ENCODE measurements around the gene IL32.
A peak's percentile ranks its signal among the peaks of the same experiment; 100 is the strongest.

Gene IL32

DNA sequence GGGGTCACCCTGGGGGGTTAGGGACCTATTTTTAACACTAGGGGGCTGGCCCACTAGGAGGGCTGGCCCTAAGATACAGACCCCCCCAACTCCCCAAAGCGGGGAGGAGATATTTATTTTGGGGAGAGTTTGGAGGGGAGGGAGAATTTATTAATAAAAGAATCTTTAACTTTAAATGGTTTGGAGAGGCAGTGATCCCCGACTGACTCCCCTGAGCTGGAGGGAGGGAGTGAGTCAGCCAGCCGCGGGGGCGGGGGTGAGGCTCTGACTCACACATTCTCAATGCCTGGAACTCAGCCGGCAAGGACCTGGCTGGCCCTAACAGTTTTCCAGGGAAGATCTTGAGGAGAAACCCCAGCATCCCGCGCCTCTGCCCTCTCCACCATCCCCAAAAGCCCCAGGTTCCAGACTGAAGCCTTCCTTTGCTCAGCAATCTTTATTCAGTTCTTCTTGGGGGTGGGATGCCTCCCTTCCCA lies 43.2 kb upstream of the IL32 start:
- Histone ChIP-seq H3K27me3 (ENCODE audit: control insufficient read depth in 1 of 2, insufficient read depth in 2 of 2, low read length in 2 of 2) (no peaks in the 10 kb centered on the region), H3K36me3 (ENCODE audit: control insufficient read depth in 1 of 2, insufficient read depth in 2 of 2, low read length in 2 of 2) (peaks cover 11 to 18% of the 10 kb centered on the region in 2 donors), H3K9ac (ENCODE audit: low read depth in 1 of 2, low read length in 2 of 2) (peak overlapping the region; percentile 63 to 96), H3K4me1 (ENCODE audit: control insufficient read depth in 1 of 2, insufficient read depth in 2 of 2, low read length in 2 of 2) (peaks cover 27 to 33% of the 10 kb centered on the region in 2 donors), H3K4me3 (ENCODE audit: low read depth in 1 of 2, low read length in 2 of 2) (peak overlapping the region; percentile 80 to 91), H3K9me3 (ENCODE audit: control insufficient read depth in 1 of 2, low read length in 2 of 2) (no peaks in the 10 kb centered on the region), H3K27ac (ENCODE audit: low read depth, low read length) (peak overlapping the region; percentile 95)

DNA sequence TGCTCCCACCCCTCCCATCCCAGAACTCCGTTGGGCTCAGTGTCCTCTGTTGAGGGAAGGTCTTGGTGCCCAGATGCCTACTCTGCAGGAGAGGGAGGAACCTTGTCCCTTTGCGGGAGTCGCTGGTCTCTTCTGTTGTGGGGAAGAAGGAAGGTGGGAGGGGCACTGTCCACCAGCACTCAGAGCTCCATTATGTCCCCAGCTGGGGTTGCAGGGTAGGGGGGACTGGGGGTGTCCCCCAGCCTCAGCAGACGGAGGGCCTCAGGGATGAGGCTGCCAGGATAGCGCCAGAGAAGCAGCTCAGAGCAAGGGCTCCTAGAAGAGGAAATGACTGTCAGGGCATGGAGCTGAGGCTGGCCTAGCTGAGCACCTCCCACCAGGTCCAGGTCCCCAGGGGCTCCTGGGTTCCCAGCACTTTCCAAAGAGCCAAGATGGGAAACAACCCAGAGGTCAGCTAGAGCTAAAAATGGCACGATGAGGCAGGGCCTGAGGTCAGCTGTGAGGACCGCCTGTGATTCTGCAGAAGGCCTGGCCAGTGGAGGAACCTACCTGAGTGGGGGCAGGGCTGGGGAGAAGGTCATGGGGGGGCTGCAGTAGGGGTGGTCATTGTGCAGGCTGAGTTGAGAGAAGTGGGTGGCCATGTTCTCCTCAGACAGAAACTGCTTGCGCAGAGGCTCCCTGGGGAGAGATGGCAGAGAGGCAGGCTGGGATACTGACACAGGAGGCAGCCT lies 42.6 kb upstream of the IL32 start:
- Histone ChIP-seq H3K36me3 (ENCODE audit: control insufficient read depth in 1 of 2, insufficient read depth in 2 of 2, low read length in 2 of 2) (peaks cover 13 to 20% of the 10 kb centered on the region in 2 donors), H3K4me1 (ENCODE audit: control insufficient read depth in 1 of 2, insufficient read depth in 2 of 2, low read length in 2 of 2) (peaks cover 30 to 36% of the 10 kb centered on the region in 2 donors), H3K27me3 (ENCODE audit: control insufficient read depth in 1 of 2, insufficient read depth in 2 of 2, low read length in 2 of 2) (no peaks in the 10 kb centered on the region), H3K9me3 (ENCODE audit: control insufficient read depth in 1 of 2, low read length in 2 of 2) (no peaks in the 10 kb centered on the region), H3K4me3 (ENCODE audit: low read depth in 1 of 2, low read length in 2 of 2) (peak overlapping the region; percentile 73 to 80), H3K27ac (ENCODE audit: low read depth, low read length) (peak overlapping the region; percentile 95), H3K9ac (ENCODE audit: low read depth in 1 of 2, low read length in 2 of 2) (peak overlapping the region; percentile 76 to 80)

DNA sequence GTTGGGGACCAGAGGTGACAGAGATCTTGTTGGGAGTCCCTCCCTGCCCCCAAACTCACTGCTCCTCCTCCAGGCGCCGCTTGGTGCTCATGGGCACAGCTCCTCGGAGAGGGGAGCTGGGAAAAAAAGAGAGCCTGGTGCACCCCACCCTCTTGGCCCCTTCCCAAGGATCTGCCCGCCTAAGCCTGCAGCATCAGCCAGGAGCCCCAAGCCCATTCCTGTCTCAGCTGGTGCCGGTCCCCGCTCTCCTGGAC lies 42.1 kb upstream of the IL32 start:
- Histone ChIP-seq H3K4me1 (ENCODE audit: control insufficient read depth in 1 of 2, insufficient read depth in 2 of 2, low read length in 2 of 2) (peaks cover 29 to 37% of the 10 kb centered on the region in 2 donors), H3K9ac (ENCODE audit: low read depth in 1 of 2, low read length in 2 of 2) (peak overlapping the region; percentile 76 to 80), H3K36me3 (ENCODE audit: control insufficient read depth in 1 of 2, insufficient read depth in 2 of 2, low read length in 2 of 2) (peaks cover 13 to 20% of the 10 kb centered on the region in 2 donors), H3K4me3 (ENCODE audit: low read depth in 1 of 2, low read length in 2 of 2) (peak overlapping the region; percentile 73 to 80), H3K27me3 (ENCODE audit: control insufficient read depth in 1 of 2, insufficient read depth in 2 of 2, low read length in 2 of 2) (no peaks in the 10 kb centered on the region), H3K27ac (ENCODE audit: low read depth, low read length) (peak overlapping the region; percentile 95), H3K9me3 (ENCODE audit: control insufficient read depth in 1 of 2, low read length in 2 of 2) (no peaks in the 10 kb centered on the region)

DNA sequence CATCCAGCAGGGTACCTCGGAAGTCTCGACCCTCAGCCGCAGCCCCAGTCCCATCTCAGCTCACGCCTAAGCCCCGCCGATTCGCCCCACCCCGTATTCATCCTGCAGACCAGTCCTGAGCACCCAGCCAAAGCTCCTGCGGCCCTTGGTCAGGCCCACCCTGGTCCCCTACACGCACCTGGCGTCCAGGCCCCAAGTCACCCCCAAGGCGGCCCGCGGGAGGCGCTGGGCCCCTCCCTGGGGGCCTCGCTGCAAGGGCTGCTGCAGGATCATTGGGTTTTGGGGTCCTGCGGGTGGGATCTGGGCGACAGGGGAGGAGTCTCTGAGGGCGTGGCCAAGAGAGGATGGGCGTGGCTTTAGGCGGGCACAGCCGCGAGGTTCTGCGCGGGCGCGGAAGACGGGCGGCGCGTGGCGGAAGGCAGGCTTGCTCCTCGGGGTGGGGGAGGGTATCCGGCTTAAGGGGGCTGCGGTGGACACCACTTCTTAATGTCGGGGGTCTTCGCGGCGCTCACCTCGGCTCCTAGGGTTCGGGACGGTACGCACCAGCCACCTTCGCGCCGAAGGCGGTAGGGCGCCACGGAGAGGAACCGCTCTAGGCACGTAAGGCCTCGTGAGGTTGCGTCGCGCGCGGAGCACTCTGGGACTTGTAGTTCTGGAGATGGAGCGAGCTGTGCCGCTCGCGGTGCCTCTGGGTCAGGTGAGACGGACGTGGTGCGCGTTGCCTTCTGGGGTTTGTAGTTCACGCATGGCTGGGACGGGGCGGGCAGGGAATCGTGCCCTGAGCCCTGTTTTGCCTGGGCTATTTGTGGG lies 41.6 kb upstream of the IL32 start, which contains the start of the genes HCFC1R1 and THOC6:
Gene HCFC1R1, minus strand, starts transcription at position 274 of the 810 bp plus-strand sequence. Its CDS starts 1 bp downstream, at position 273.
Gene THOC6, plus strand, starts transcription at position 367 of the 810 bp plus-strand sequence. Its CDS starts 292 bp downstream, at position 659.
- peak within 1 kb of the TSS; percentile 76 to 80 for H3K9ac ChIP-seq (ENCODE audit: low read depth in 1 of 2, low read length in 2 of 2)
- peaks cover 0 to 3% of the 10 kb centered on the region in 2 donors for H3K27me3 ChIP-seq (ENCODE audit: control insufficient read depth in 1 of 2, insufficient read depth in 2 of 2, low read length in 2 of 2)
- no peaks in the 10 kb centered on the region for H3K9me3 ChIP-seq (ENCODE audit: control insufficient read depth in 1 of 2, low read length in 2 of 2)
- peak within 1 kb of the TSS; percentile 95 for H3K27ac ChIP-seq (ENCODE audit: low read depth, low read length)
- peaks cover 13 to 20% of the 10 kb centered on the region in 2 donors for H3K36me3 ChIP-seq (ENCODE audit: control insufficient read depth in 1 of 2, insufficient read depth in 2 of 2, low read length in 2 of 2)
- H3K4me3 ChIP-seq (ENCODE audit: low read depth in 1 of 2, low read length in 2 of 2) = peak within 1 kb of the TSS; percentile 73 to 80
- peaks cover 33 to 37% of the 10 kb centered on the region in 2 donors for H3K4me1 ChIP-seq (ENCODE audit: control insufficient read depth in 1 of 2, insufficient read depth in 2 of 2, low read length in 2 of 2)

DNA sequence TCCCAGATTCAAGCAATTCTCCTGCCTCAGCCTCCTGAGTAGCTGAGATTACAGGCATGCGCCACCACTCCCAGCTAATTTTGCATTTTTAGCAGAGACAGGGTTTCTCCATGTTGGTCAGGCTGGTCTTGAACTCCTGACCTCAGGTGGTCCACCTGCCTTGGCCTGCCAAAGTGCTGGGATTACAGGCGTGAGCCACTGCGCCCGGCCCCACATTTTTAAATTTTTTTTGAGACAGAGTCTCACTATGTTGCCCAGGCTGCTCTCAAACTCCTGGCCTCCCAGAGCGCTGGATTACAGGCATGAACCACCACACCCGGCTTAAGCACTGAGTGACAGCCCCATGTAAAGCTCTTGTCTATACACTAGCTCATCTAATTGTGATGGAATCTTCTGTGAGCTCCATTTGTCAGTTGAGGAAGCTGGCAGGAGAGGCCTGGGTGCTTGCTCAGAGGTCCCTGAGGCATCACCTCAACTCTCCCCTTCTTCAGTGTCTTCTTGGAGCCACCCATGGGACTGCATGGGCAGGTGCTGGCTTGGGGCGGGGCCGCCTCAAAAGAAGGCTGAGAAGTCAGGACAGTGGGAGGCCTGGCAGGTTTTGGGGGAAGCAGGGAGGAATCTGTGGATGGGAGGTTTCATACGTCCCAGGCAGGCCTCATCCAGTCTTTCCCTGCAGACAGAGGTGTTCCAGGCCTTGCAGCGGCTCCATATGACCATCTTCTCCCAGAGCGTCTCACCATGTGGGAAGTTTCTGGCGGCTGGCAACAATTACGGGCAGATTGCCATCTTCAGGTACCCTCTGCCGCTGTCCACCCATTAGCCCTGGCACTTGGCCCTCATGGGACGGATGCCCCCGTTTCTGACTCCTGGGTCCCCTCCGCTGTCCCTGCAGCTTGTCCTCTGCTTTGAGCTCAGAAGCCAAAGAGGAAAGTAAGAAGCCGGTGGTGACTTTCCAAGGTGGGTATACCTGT lies 40.1 kb upstream of the IL32 start:
- peaks cover 33 to 39% of the 10 kb centered on the region in 2 donors for H3K4me1 ChIP-seq (ENCODE audit: control insufficient read depth in 1 of 2, insufficient read depth in 2 of 2, low read length in 2 of 2)
- no peaks in the 10 kb centered on the region for H3K9me3 ChIP-seq (ENCODE audit: control insufficient read depth in 1 of 2, low read length in 2 of 2)
- H3K36me3 ChIP-seq (ENCODE audit: control insufficient read depth in 1 of 2, insufficient read depth in 2 of 2, low read length in 2 of 2) = peaks cover 13 to 20% of the 10 kb centered on the region in 2 donors
- no peak overlapping the region for H3K9ac ChIP-seq (ENCODE audit: low read depth in 1 of 2, low read length in 2 of 2)
- no peak overlapping the region for H3K27ac ChIP-seq (ENCODE audit: low read depth, low read length)
- no peak overlapping the region for H3K4me3 ChIP-seq (ENCODE audit: low read depth in 1 of 2, low read length in 2 of 2)
- H3K27me3 ChIP-seq (ENCODE audit: control insufficient read depth in 1 of 2, insufficient read depth in 2 of 2, low read length in 2 of 2) = peaks cover 11 to 15% of the 10 kb centered on the region in 2 donors

DNA sequence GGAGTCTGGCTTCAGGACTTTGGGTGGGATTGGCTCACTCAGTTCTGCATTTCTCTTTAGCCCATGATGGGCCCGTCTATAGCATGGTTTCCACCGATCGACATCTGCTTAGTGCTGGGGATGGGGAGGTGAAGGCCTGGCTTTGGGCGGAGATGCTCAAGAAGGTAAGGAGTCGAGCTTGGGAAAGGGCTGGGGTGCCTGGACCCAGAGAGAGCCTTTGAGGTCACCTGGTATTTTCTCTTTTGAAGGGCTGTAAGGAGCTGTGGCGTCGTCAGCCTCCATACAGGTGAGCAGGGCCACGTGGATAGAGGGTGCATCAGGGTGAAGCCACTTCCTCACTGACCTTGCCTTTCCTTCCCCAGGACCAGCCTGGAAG lies 39.4 kb upstream of the IL32 start:
- no peak overlapping the region for H3K4me3 ChIP-seq (ENCODE audit: low read depth in 1 of 2, low read length in 2 of 2)
- H3K36me3 ChIP-seq (ENCODE audit: control insufficient read depth in 1 of 2, insufficient read depth in 2 of 2, low read length in 2 of 2) = peaks cover 13 to 20% of the 10 kb centered on the region in 2 donors
- peaks cover 33 to 39% of the 10 kb centered on the region in 2 donors for H3K4me1 ChIP-seq (ENCODE audit: control insufficient read depth in 1 of 2, insufficient read depth in 2 of 2, low read length in 2 of 2)
- H3K9me3 ChIP-seq (ENCODE audit: control insufficient read depth in 1 of 2, low read length in 2 of 2) = no peaks in the 10 kb centered on the region
- H3K27me3 ChIP-seq (ENCODE audit: control insufficient read depth in 1 of 2, insufficient read depth in 2 of 2, low read length in 2 of 2) = peaks cover 17 to 19% of the 10 kb centered on the region in 2 donors
- H3K9ac ChIP-seq (ENCODE audit: low read depth in 1 of 2, low read length in 2 of 2) = no peak overlapping the region
- H3K27ac ChIP-seq (ENCODE audit: low read depth, low read length) = no peak overlapping the region

GRCh38 chr16:3026609-3027488 lies 38.6 kb upstream of the IL32 start:
- Histone ChIP-seq H3K36me3 (ENCODE audit: control insufficient read depth in 1 of 2, insufficient read depth in 2 of 2, low read length in 2 of 2) (peaks cover 13 to 20% of the 10 kb centered on the region in 2 donors), H3K27ac (ENCODE audit: low read depth, low read length) (no peak overlapping the region), H3K27me3 (ENCODE audit: control insufficient read depth in 1 of 2, insufficient read depth in 2 of 2, low read length in 2 of 2) (peaks cover 17 to 19% of the 10 kb centered on the region in 2 donors), H3K9ac (ENCODE audit: low read depth in 1 of 2, low read length in 2 of 2) (no peak overlapping the region), H3K4me3 (ENCODE audit: low read depth in 1 of 2, low read length in 2 of 2) (no peak overlapping the region), H3K4me1 (ENCODE audit: control insufficient read depth in 1 of 2, insufficient read depth in 2 of 2, low read length in 2 of 2) (peaks cover 28 to 37% of the 10 kb centered on the region in 2 donors), H3K9me3 (ENCODE audit: control insufficient read depth in 1 of 2, low read length in 2 of 2) (no peaks in the 10 kb centered on the region)

GRCh38 chr16:3027489-3027795 lies 38.0 kb upstream of the IL32 start:
- H3K27ac ChIP-seq (ENCODE audit: low read depth, low read length) = no peak overlapping the region
- no peak overlapping the region for H3K4me3 ChIP-seq (ENCODE audit: low read depth in 1 of 2, low read length in 2 of 2)
- peaks cover 17 to 21% of the 10 kb centered on the region in 2 donors for H3K27me3 ChIP-seq (ENCODE audit: control insufficient read depth in 1 of 2, insufficient read depth in 2 of 2, low read length in 2 of 2)
- H3K9ac ChIP-seq (ENCODE audit: low read depth in 1 of 2, low read length in 2 of 2) = no peak overlapping the region
- peaks cover 13 to 20% of the 10 kb centered on the region in 2 donors for H3K36me3 ChIP-seq (ENCODE audit: control insufficient read depth in 1 of 2, insufficient read depth in 2 of 2, low read length in 2 of 2)
- no peaks in the 10 kb centered on the region for H3K9me3 ChIP-seq (ENCODE audit: control insufficient read depth in 1 of 2, low read length in 2 of 2)
- H3K4me1 ChIP-seq (ENCODE audit: control insufficient read depth in 1 of 2, insufficient read depth in 2 of 2, low read length in 2 of 2) = peaks cover 28 to 36% of the 10 kb centered on the region in 2 donors
